AG10803 (cell line): ENCODE measurements around the gene INHBA.

Source experiments
- DNase-seq: peaks from one replicate; pipeline ENCODE4 v3.0.0; 2010; ENCODE audit warnings: low read depth
- H3K4me3 ChIP-seq: 2 replicates; pipeline ENCODE4 v1.5.1; 2011; ENCODE audit warnings: mild to moderate bottlenecking, low read length, control low read depth
- CTCF ChIP-seq: conservative IDR thresholded peaks from 2 replicates; pipeline ENCODE4 v1.5.1; 2011; ENCODE audit warnings: mild to moderate bottlenecking, low read length, control low read depth, inconsistent platforms

INHBA gene

GRCh38 chr7:41705109-41705901 is 2.4 kb upstream of the INHBA start:
- H3K4me3 ChIP-seq = peak overlapping the region; percentile 69
- peak; percentile 74 for TF ChIP-seq CTCF

GRCh38 chr7:41701068-41701941 is 1.6 kb downstream of the INHBA start:
- no peak for DNase-seq
- TF ChIP-seq CTCF = no peak
- peak overlapping the region; percentile 71 for H3K4me3 ChIP-seq

More at GRCh38 chr7:41705109-41705901, 2.4 kb upstream of the INHBA start:
- DNase-seq = peak; percentile 88

GRCh38 chr7:41700044-41700471 is 2.8 kb downstream of the INHBA start:
- no peak for DNase-seq
- peak overlapping the region; percentile 71 for H3K4me3 ChIP-seq
- TF ChIP-seq CTCF = no peak

GRCh38 chr7:41699516-41699915 is 3.4 kb downstream of the INHBA start:
- DNase-seq = peak; percentile 41
- peak overlapping the region; percentile 71 for H3K4me3 ChIP-seq
- no peak for TF ChIP-seq CTCF

- peak overlapping the region; percentile 71 for H3K4me3 ChIP-seq
- peak; percentile 68 for DNase-seq
- TF ChIP-seq CTCF = no peak
Measured at GRCh38 chr7:41698726-41699125, 4.2 kb downstream of the INHBA start.

- H3K4me3 ChIP-seq = peak overlapping the region; percentile 71
- TF ChIP-seq CTCF = no peak
- DNase-seq = no peak
Measured at GRCh38 chr7:41698114-41698513, 4.8 kb downstream of the INHBA start.
